Stimulated activated naive CD8-positive, alpha-beta T cell treated with anti-CD3 and anti-CD28 coated beads, Interleukin-15, amount 100 ng/mL, for 72 hours (primary cell): ENCODE results near the gene MDH1B.
"Not testable (repeated sequence)": the region's sequence is repeated elsewhere in the genome, so short reads cannot be mapped to it uniquely, and the experiment has no call there.

Experiments used
- ATAC-seq: fragments of 150-1000 bp; cut with Tn5 transposase; 2 replicates; pipeline ENCODE4 v1.10.0; 2021; ENCODE audit warnings: mild to moderate bottlenecking, moderate library complexity
- DNase-seq, 2 donors: peaks; one replicate each; pipeline ENCODE4 v3.0.0; 2021 to 2022
- H3K27ac Mint-ChIP-seq, 2 donors: one replicate each; pipeline ENCODE4 v1.8.0; 2022; ENCODE audit warnings: mild to moderate bottlenecking in 2 of 2, mixed read lengths in 2 of 2, moderate library complexity in 2 of 2
- H3K27me3 Mint-ChIP-seq: one replicate; pipeline ENCODE4 v1.8.0; 2022; ENCODE audit warnings: mixed read lengths
- H3K4me1 Mint-ChIP-seq: one replicate; pipeline ENCODE4 v1.8.0; 2022; ENCODE audit warnings: mild to moderate bottlenecking, mixed read lengths
- H3K4me3 Mint-ChIP-seq, 2 donors: one replicate each; pipeline ENCODE4 v1.8.0; 2022; ENCODE audit warnings: mild to moderate bottlenecking in 2 of 2, mixed read lengths in 2 of 2, moderate library complexity in 1 of 2
- H3K9me3 Mint-ChIP-seq, 2 donors: one replicate each; pipeline ENCODE4 v1.8.0; 2022; ENCODE audit warnings: mixed read lengths in 2 of 2

Gene MDH1B

GRCh38 chr2:206723288-206723687, 41.8 kb downstream of the MDH1B start:
- no peak for DNase-seq
- ATAC-seq, result no peak
- H3K9me3 Mint-ChIP-seq, result peaks cover 4 to 7% of the 10 kb centered on the region in 2 donors
- no peaks in the 10 kb centered on the region for H3K4me1 Mint-ChIP-seq
- H3K4me3 Mint-ChIP-seq, result no peak overlapping the region
- H3K27ac Mint-ChIP-seq, result no peak overlapping the region
- H3K27me3 Mint-ChIP-seq, result peaks cover 49% of the 10 kb centered on the region

DNA sequence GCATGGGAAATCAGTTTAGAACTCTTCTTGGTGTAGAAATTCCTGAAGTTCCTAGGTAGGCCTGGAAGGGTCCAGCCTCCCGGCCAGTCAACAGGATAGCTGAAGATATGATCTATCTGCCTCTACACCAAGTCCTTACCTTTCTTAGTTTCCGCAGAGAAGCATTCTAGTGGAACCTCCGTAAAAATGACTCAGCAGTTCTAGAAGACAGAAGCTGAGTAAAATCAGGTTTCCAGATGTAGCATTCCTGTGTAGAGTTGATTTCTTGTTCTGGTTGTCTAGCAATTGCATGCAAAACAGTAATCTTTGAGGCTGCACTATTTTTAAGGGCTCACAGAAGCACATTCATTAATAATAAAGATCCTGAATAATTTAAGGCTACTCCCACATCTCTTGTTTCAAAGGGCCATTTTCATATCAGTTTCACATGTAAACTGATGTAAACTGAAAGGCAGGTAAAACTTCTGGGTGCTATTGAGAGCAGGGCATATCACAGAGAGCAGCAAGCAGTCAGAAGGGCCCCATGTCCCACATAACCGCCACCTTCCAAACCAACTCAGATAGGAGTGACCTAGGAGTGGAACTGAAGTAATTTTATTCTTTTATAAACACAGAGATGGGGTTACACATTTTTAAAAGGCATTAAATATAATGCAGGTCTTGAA, 43.7 kb downstream of the MDH1B start:
- Mint-ChIP-seq H3K4me3 (no peak overlapping the region), H3K4me1 (no peaks in the 10 kb centered on the region), H3K27me3 (peaks cover 37% of the 10 kb centered on the region), H3K27ac (no peak overlapping the region), H3K9me3 (peaks cover 4 to 7% of the 10 kb centered on the region in 2 donors)
- ATAC-seq, result no peak
- DNase-seq, result no peak

DNA sequence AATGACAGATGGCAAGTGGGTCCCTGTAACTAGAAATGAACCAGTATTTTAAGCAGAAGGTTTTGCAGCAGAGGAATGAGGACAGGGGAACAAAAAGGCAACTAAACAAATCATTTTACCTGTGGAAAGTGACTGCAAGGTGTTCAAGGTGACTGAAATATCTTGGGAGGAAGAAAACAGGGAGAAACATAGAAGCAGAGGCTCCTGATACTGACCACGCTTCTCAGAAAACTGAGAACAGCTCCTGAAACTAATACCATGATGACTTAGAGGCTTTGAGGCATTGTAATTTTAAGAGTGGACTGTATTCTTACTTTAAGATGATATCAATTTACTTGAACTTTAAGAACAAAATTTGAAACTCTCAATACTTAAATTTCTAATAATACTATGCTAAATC, 46.8 kb downstream of the MDH1B start, which contains the start of gene DYTN:
DYTN (minus strand) TSS at position 101 of the 400 bp plus-strand sequence. CDS start 117 bp downstream, outside the sequence.
- Mint-ChIP-seq H3K27ac (no peak within 1 kb of the TSS), H3K27me3 (peaks cover 30% of the 10 kb centered on the region), H3K4me1 (no peaks in the 10 kb centered on the region), H3K9me3 (peaks cover 4 to 7% of the 10 kb centered on the region in 2 donors), H3K4me3 (no peak within 1 kb of the TSS)
- DNase-seq (no peak), ATAC-seq (no peak)

DNA sequence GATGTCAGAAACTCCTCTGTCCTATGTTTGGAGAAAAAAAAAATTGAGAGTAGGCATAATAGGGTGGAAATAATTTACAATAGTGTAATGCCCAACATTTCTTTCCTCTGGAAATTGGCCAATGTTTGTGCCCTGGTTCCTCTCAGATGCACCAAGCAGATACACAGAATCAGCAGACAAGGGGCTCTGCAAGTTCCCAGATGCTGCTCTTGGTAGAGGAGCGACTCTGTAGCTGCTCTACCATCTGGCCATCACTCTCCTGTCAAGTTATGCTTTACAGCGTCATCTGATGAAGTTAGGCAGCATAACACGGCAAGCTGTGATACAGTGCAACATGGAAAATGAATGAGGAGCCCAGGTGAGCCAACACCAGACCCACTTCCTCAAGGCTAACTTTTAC, 48.5 kb downstream of the MDH1B start:
- H3K27me3 Mint-ChIP-seq, result peaks cover 20% of the 10 kb centered on the region

DNA sequence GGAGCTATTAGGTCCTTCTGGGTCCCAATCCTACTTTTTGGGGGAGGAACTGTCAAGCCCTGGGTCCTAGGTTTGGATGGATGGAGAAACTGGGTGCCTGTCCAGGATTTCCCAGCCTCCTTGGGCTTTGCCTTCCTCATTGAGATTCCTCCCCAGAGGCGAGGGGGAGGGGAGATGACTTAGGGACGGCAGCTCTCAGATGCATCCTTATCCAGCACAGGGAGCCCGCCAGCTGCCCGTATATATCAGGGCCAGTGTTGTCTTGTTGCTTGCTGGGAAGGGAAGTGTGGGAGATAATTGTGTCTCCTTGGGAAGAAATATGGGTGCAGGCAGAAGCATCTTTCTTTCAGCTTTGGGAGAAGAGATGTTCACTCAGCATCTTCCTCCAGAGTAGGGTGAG, 49.9 kb downstream of the MDH1B start:
- H3K9me3 Mint-ChIP-seq, ATAC-seq, H3K4me1 Mint-ChIP-seq, H3K4me3 Mint-ChIP-seq, DNase-seq: not testable (repeated sequence)
- Mint-ChIP-seq H3K27ac (peak overlapping the region in 1 of 2 donors; percentile 74), H3K27me3 (peaks cover 15% of the 10 kb centered on the region)

More for the DNA sequence above, 48.5 kb downstream of the MDH1B start:
- no peaks in the 10 kb centered on the region for H3K4me1 Mint-ChIP-seq
- no peak overlapping the region for H3K4me3 Mint-ChIP-seq
- H3K27ac Mint-ChIP-seq, result no peak overlapping the region
- H3K9me3 Mint-ChIP-seq, result no peaks in the 10 kb centered on the region
- DNase-seq (no peak), ATAC-seq (no peak)

DNA sequence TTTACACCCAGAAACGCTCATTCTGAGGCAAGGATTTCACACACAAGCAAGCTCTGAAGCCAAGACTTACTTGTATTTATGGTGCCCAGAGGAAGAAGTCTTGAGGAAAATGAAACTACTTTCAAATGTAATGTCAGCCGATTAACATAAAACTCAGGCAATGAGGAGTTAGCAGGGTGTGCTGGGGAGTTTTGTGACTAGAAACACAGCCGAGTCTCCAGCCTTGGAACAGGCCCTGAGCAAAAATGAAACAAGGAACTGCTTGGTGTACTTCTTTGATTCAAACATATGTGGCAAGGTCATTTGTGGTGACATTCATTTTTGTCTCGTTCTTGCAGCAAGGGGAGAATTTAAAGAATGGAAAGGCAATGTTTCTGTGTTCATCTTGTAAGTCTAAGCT, 51.4 kb downstream of the MDH1B start:
- no peak for DNase-seq
- ATAC-seq, result no peak
- no peaks in the 10 kb centered on the region for H3K4me1 Mint-ChIP-seq
- peaks cover 21% of the 10 kb centered on the region for H3K27me3 Mint-ChIP-seq
- no peaks in the 10 kb centered on the region for H3K9me3 Mint-ChIP-seq
- no peak overlapping the region for H3K4me3 Mint-ChIP-seq
- H3K27ac Mint-ChIP-seq, result peak overlapping the region in 1 of 2 donors; percentile 3

DNA sequence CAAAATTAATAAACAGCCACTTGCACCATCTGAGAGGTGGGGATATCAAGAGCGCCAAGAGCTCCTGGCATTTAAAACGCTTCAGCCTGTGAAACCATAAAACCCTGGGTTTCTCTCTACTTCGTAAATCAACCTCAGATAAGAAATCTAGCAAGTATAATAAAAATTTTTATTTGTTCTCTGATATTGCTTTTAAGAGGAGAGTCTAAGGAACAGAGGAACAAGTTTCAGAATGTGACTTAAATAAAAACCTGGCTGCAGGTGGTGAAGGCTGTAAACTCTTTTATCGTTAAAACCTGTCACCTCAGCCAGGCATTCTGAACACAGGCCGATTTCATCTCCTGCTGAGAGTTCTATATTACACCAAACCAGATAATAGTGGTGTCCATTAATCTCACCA, 56.8 kb downstream of the MDH1B start:
- no peak overlapping the region for H3K4me3 Mint-ChIP-seq
- DNase-seq (no peak), ATAC-seq (no peak)
- no peaks in the 10 kb centered on the region for H3K9me3 Mint-ChIP-seq
- H3K27ac Mint-ChIP-seq, result no peak overlapping the region
- H3K27me3 Mint-ChIP-seq, result peaks cover 13% of the 10 kb centered on the region
- no peaks in the 10 kb centered on the region for H3K4me1 Mint-ChIP-seq

DNA sequence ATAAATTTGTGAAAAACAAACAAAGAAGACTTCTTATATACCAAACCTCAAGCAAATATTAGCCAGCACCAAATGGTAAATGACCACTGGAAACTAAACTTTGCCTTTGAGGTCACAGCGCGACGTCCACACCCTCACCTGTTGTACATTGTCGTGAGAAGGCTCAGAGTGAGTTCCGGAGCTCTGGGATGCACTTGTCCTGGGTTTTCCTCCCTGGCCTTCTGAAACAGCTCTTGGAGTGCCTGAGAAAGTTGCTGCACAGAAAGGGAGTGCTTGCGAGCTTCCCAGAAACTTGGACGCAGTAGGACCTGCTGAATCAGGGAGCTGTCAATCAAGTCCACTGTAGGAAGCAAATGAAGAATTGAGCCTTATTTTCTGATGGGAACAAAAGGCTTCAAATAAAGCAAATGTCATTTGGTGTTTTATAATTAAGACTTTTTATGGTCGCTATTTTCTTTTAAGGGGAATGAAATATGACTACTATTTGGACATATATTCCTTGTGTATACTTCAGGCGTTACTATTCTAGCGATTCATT, 57.9 kb downstream of the MDH1B start:
- no peak overlapping the region for H3K27ac Mint-ChIP-seq
- DNase-seq (no peak), ATAC-seq (no peak)
- H3K4me3 Mint-ChIP-seq, result no peak overlapping the region
- peaks cover 13% of the 10 kb centered on the region for H3K27me3 Mint-ChIP-seq
- no peaks in the 10 kb centered on the region for H3K9me3 Mint-ChIP-seq
- H3K4me1 Mint-ChIP-seq, result no peaks in the 10 kb centered on the region

DNA sequence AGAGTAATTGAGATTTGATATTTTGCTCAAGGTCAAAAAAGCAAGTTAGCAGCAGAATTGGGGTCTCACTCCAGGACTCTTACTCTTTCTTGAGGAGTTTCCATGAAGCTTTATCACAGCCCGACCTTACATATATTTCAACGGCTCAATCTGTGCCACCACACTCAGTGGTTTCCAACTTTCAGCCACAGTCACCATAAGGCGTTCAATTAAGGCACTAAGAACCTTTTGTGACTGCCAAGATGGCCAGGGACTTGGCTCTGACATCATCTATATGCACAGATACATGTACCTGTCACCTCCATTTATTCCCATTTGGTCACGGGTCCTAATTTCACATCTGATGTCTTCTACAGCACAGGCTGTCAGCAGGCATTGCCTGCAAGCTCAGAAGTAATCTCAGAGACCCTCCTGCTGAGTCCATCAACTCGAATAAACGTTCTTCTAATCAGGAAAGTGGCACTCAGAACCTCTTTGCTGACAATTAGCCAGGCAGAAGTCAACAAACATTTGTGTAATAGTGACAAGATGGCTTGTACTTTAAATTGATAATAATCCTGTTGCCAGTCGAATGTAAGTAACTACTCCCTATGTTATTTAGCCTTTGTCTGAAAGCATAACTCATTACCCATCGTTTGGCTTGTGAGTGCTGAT, 63.0 kb downstream of the MDH1B start:
- H3K4me3 Mint-ChIP-seq, result no peak overlapping the region
- no peak for DNase-seq
- H3K27me3 Mint-ChIP-seq, result peaks cover 30% of the 10 kb centered on the region
- H3K4me1 Mint-ChIP-seq, result peaks cover 11% of the 10 kb centered on the region
- no peaks in the 10 kb centered on the region for H3K9me3 Mint-ChIP-seq
- H3K27ac Mint-ChIP-seq, result no peak overlapping the region
- ATAC-seq, result no peak

DNA sequence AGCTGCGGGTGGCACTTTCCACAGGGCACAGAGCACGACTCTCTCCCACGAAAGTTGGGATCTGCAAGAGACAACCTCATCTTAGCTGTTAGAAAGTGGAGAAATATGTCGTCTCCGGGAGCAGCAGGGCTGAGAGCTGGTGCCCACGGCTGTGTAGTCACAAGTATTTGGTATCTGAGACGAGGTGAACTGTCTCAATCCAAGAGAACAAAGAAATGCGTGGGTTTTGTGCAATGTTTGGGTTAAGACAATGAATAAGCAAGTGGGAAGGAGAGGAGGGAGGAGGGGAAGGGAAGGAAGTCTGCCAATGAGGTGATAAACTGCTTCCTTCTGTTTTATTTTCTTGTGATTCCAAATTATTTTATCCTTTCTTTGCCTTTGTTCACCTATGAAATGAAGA, 65.0 kb downstream of the MDH1B start:
- Mint-ChIP-seq H3K27me3 (peaks cover 37% of the 10 kb centered on the region), H3K9me3 (no peaks in the 10 kb centered on the region), H3K4me3 (peak overlapping the region in 1 of 2 donors; percentile 20), H3K27ac (no peak overlapping the region), H3K4me1 (peaks cover 11% of the 10 kb centered on the region)
- no peak for ATAC-seq
- DNase-seq, result no peak

GRCh38 chr2:206698811-206699210, 66.3 kb downstream of the MDH1B start:
- ATAC-seq (no peak), DNase-seq (no peak)
- Mint-ChIP-seq H3K9me3 (no peaks in the 10 kb centered on the region), H3K4me3 (no peak overlapping the region), H3K4me1 (peaks cover 11% of the 10 kb centered on the region), H3K27me3 (peaks cover 37% of the 10 kb centered on the region), H3K27ac (no peak overlapping the region)

DNA sequence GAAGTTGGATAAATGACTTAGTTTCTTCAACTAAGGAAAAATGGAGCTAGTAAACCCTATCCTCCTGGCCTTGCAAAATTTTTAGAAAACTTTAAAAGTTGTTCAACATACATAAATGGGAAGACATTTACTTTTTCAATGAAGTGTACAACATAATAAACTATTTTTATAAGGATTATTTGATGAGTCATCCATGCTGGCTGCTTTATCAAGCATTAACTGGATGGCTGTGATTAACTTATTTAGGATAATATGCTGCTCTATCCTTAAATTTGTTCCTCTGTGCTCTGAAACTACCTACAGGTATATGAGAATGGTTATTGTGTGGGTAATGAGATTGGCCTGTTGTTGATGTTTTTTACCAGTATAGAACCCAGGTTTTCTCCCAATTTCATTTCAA, 68.2 kb downstream of the MDH1B start:
- no peaks in the 10 kb centered on the region for H3K9me3 Mint-ChIP-seq
- peaks cover 37% of the 10 kb centered on the region for H3K27me3 Mint-ChIP-seq
- H3K4me1 Mint-ChIP-seq, result peaks cover 11% of the 10 kb centered on the region
- H3K27ac Mint-ChIP-seq, result no peak overlapping the region
- ATAC-seq, result no peak
- H3K4me3 Mint-ChIP-seq, result no peak overlapping the region
- DNase-seq, result no peak

DNA sequence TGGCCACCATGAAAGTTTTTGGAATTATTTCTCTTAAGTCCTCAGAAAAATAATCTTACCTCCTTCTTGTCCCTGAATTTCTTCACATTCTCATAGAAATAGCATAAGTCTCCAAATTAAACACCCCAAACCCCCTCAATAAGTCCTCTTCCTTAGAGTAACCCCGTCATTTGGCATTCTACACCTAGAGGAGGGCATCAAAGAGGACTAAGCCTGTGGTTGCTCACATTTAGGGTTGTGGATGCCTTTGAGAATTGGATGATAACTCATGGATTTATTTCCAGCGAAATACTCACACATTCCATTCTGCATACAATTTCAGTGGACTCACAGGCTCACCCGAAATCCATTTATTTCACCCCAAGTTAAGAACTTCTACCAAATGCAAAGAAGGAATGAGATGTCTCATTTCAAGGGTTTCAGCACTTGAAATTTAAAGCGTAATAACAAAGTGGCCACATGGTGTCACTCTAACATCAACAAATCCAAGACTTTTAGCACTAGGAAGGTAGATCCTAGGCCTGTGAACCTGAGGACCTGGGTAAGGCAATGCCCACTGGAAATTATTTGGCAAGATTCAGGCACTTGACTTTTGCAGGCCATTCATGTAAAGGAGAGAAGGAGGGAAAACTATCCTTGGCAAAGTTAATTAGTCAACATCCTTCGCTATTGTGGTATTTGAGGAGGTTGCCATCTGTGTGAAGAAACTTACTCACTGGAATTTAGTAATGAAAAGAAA, 71.6 kb downstream of the MDH1B start:
- H3K9me3 Mint-ChIP-seq, result no peaks in the 10 kb centered on the region
- H3K4me3 Mint-ChIP-seq, result no peak overlapping the region
- H3K4me1 Mint-ChIP-seq, result peaks cover 5% of the 10 kb centered on the region
- peak; percentile 21 to 35 for DNase-seq
- ATAC-seq, result peak; percentile 66
- H3K27ac Mint-ChIP-seq, result no peak overlapping the region
- H3K27me3 Mint-ChIP-seq, result peaks cover 24% of the 10 kb centered on the region

DNA sequence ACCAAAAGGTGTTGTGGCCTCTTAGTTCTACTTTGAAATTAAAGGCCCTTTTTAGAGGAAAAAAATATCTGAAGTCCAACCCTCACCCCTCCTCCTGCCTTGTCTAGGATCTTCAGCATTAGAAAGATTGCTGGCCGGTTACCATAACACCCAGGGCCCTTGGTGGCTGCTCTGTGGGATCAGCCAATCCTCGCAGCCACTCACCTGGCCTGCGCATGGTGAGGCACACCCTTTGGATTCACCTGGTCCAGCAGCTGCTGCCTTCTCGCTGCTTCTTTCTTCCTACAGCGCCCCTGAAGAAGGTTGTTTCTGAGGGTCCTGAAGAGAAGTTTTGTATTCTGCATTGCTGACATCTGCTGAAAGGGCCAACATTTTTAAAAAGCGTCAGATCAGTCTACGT, 72.2 kb downstream of the MDH1B start:
- H3K9me3 Mint-ChIP-seq, result no peaks in the 10 kb centered on the region
- DNase-seq (no peak), ATAC-seq (no peak)
- peaks cover 5% of the 10 kb centered on the region for H3K4me1 Mint-ChIP-seq
- H3K4me3 Mint-ChIP-seq, result no peak overlapping the region
- peaks cover 20% of the 10 kb centered on the region for H3K27me3 Mint-ChIP-seq
- H3K27ac Mint-ChIP-seq, result no peak overlapping the region

DNA sequence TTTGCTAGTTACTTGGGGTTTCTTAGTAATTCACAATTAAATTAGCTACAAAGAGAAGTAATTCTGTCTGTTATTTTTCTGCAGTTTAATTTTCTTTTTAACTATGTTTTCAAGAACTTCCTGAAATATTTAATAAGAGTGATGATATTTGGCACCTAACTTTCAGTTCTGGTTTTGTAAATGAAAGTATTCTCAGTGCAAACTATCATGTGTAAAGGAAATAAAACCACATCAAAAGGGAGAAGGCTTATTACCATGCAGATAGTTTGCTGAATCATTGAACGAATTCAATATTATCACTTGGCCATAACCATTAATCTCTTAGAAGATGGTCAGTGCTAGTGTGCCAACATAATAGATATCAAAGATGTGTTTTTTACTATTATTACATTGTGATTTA, 76.1 kb downstream of the MDH1B start:
- no peaks in the 10 kb centered on the region for H3K9me3 Mint-ChIP-seq

DNA sequence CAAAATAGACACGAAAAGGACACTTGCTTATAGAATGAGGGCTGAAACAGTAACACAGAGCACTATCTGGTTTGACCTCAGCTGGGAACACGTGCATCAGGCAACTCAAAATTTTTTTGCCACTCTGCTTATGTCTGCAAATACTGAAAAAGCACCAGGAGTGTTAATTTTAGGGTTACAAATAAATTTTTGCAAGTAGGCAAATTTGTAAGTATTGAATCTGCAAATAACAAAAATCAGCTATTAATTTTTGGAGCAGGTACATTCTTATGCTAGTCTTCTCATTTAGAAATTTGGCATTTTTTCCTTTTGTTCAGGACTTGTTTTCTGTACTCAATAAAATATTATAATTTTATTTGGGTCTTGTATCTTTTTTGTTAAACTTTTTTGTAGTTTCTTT, 76.7 kb downstream of the MDH1B start:
- no peak for ATAC-seq
- no peak for DNase-seq
- Mint-ChIP-seq H3K27me3 (peaks cover 13% of the 10 kb centered on the region), H3K9me3 (no peaks in the 10 kb centered on the region), H3K27ac (no peak overlapping the region), H3K4me3 (no peak overlapping the region), H3K4me1 (peaks cover 5% of the 10 kb centered on the region)

More for the DNA sequence above, 76.1 kb downstream of the MDH1B start:
- H3K4me1 Mint-ChIP-seq, result peaks cover 5% of the 10 kb centered on the region
- no peak overlapping the region for H3K27ac Mint-ChIP-seq
- H3K27me3 Mint-ChIP-seq, result peaks cover 13% of the 10 kb centered on the region
- ATAC-seq (no peak), DNase-seq (no peak)
- H3K4me3 Mint-ChIP-seq, result no peak overlapping the region
